ENCODE results near the gene FAM200B.

DNA sequence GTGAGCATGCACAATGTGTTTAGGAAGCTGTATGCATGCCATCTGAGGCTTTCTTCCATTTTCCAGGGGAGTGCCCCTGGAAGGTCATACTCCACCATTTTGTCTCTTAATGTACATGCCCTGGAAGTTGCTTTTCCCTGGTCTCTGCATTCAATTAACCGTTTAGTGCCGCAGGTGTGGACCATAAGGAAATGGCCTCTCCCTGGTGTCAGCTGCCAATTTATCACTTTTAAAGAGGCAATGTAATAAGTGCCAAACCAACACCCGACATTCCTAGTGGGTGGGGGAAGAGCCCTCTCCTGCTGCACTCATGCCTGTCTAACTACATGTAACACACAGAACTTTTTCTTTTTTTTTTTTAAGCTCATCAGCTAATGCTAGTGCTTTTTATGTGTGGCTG, 14.1 kb downstream of the FAM200B start:
- no peak for TF ChIP-seq TAF1 (IDR thresholded peaks at IDR 0.05; ENCODE audit: borderline replicate concordance, insufficient read depth, low read length)
- TF ChIP-seq SIN3A (IDR thresholded peaks at IDR 0.05; ENCODE audit: borderline replicate concordance, insufficient read depth, low read length): no peak
- no peak for TF ChIP-seq POLR2AphosphoS5 (IDR thresholded peaks at IDR 0.05; ENCODE audit: low read depth, low read length)

Data from PFSK-1 (cell line).